GM19193 (cell line): ENCODE data around the gene ST6GALNAC3.

ENCODE experiments used
- POLR2A ChIP-seq: IDR thresholded peaks from 4 replicates; pipeline ENCODE4 v1.6.1; 2011; ENCODE audit not compliant: insufficient read depth, insufficient read length; ENCODE audit errors: extremely low read depth

The ST6GALNAC3 gene

DNA sequence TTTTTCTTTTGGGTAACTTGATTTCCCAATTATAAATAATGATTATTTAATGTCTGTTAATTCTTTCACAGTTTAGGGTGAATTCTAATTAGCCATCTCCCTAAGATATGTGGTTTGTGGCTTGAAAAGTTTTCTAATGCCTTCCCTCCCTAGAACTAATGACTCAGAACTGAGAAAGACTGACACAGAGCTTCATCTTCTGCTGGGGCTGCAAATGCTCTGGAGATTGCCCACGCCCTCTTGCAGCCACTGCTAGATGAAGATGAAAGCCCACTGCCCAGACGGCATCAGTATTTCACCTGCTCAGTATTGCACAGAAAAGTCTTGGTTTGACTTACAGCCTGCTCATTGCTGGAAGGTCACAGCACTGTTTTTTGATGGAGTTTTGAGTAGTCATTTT lies 101.5 kb downstream of the ST6GALNAC3 start:
- TF ChIP-seq POLR2A = no peak

- TF ChIP-seq POLR2A = no peak
These were observed 103.1 kb downstream of the ST6GALNAC3 start for GRCh38 chr1:76177615-76178014.

DNA sequence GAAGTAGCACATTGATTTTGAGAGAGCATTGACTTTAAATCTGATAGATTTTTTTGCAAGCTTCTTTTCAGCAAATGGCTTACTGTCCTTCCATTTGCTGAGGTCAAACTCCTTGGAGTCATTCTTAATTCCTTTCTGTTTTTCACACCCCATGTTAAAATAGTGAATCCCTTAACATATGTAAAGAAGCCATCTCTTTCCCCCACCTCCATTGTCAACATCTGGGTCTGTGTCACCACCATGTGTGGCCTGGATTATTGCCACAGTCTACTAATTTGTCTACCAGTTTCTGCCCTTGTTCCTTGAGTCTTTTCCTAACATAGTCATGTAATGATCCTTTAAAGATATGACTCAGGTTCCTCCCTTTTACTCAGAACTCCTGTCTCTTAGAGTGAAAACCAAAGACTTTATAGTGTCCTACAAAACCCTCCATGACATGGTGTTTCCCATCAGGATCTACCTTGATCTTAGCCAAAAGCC lies 104.7 kb downstream of the ST6GALNAC3 start:
- TF ChIP-seq POLR2A = no peak

GRCh38 chr1:76185207-76185606 lies 110.7 kb downstream of the ST6GALNAC3 start:
- TF ChIP-seq POLR2A = no peak

- TF ChIP-seq POLR2A = no peak
These were observed 112.1 kb downstream of the ST6GALNAC3 start for GRCh38 chr1:76186554-76187170.

DNA sequence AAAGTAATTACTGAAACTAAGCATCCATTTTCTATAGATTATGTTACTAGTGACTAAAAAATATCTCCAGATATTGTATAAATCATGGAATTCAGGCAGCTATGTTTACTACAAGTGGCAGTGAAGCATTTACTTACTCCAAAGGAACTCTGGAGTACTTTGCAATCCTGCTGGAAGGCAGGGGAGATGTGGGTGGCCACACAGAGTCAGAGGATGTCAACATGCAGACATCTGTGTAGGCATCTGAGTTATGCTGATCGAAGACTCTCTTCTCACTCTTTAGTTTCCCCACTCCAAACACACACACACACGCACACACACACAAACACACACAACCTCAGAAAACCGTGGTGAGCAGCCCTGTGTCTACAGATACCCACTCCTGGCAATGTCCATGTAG lies 112.9 kb downstream of the ST6GALNAC3 start:
- TF ChIP-seq POLR2A = no peak

- no peak for TF ChIP-seq POLR2A
These were observed 114.8 kb downstream of the ST6GALNAC3 start for GRCh38 chr1:76189310-76189709.

DNA sequence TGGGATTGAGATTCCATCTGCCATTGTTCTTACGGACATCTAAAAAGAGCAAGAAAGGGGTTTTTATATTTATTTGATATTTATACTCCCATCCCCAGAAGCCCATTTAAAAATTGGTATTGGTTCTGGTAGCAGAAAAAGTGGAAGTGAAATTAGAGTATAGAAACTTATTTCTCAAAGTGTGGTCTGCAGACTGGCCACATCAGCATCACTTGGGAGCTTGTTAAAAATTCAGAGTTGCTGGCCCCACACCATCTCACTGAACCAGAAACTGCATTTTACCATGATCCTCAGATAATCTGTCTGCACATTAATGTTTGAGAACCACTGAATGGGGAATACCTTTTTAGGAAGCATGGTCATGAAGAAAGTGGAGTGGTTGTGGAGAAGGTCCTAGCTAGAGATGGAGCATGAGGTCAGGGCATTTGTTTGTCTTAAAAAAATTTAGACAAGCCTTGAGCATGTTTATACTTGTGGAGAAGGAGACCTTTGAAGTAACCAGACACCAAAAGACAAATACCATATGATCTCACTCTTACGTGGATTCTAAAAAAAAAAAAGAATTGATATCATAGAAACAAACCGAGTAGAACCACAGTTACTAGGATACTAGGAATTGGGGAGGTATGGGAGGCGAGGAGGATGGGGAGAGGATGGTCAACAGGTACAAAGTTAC lies 116.3 kb downstream of the ST6GALNAC3 start:
- TF ChIP-seq POLR2A = no peak

DNA sequence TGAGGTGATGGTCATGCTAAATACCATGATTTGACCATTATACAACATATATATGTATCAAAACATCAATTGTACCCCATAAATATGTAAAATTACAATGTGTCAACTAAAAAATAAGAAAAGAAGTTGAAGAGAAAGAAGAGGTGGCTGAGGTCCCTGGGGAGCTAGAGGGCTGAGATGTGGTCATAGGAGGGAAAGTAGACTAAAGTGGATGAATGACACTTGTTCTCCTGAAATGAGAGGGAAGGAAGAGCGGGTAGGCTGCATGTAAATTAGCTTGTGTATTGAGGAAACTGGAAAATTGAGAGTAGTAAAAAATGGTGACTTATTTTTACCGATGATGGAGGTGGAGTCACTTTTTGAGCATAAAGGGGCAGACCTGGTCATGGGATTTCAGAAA lies 117.0 kb downstream of the ST6GALNAC3 start:
- TF ChIP-seq POLR2A = no peak

DNA sequence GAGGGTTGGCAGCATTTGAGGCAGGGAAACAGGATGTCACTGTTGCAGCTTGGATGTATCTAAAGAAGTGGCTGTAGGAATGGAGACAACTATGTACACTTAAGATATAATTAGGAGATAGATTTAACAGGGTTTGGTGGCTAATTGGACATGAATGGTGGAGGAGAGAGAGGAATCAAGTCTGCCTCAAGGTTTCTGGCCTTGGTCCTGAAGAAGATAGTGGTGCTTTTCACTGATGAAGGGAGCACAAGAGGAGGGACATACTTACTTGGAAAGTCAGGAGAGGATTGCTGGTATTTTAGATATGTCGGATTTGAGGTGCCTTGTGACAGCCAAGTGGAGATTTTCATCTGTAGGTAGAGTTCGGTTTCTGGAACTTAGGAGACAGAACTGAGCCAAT lies 123.9 kb downstream of the ST6GALNAC3 start:
- TF ChIP-seq POLR2A = no peak

- TF ChIP-seq POLR2A = no peak
These were observed 128.1 kb downstream of the ST6GALNAC3 start for GRCh38 chr1:76202670-76203069.

- TF ChIP-seq POLR2A = no peak
These were observed 128.6 kb downstream of the ST6GALNAC3 start for GRCh38 chr1:76203127-76203526.

GRCh38 chr1:76209238-76209637 lies 134.7 kb downstream of the ST6GALNAC3 start:
- TF ChIP-seq POLR2A = no peak

- no peak for TF ChIP-seq POLR2A
These were observed 135.1 kb downstream of the ST6GALNAC3 start for GRCh38 chr1:76209648-76210047.

DNA sequence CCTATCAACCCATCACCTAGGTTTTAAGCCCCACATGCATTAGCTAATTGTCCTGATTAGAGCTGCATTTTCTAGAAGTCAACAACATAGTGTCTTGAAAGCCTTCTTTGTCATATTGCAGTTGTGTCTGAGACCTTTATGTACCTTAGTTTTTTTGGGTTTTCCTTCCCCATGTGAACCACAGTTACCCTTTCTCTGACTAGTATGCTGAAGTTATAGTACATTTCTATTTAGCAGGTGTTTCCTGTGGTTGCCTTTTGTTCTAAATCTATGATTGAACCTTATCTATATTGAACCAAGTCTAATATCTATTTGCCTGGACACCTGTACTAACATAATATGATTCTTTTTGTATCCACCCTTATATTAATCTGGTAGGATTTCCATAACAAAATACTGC lies 135.6 kb downstream of the ST6GALNAC3 start:
- TF ChIP-seq POLR2A = no peak

- TF ChIP-seq POLR2A = no peak
These were observed 144.3 kb downstream of the ST6GALNAC3 start for GRCh38 chr1:76218888-76219287.
